H1 (cell line): ENCODE data around the gene OR10G2. TPM values are rescaled to one million over a fixed set of nuclear protein-coding genes. Genes with fewer than 3 reads are reported as not detected.
"Not testable (repeated sequence)": the region's sequence is repeated elsewhere in the genome, so short reads cannot be mapped to it uniquely, and the experiment has no call there.

Source experiments
- CTCF ChIA-PET: fragments of 300-600 bp; sonication (Branson Sonifier 250); formaldehyde crosslinking; loops from one replicate; lab custom pipeline; 2021; ENCODE audit not compliant: partially characterized antibody; lab: Charles Lee
- POLR2A ChIA-PET: fragments of 300-600 bp; sonication (Branson Sonifier 250); formaldehyde crosslinking; loops from one replicate; lab custom pipeline; 2021; ENCODE audit warnings: inconsistent platforms; ENCODE audit not compliant: partially characterized antibody; lab: Charles Lee
- DNase-seq, 2 experiments: peaks; one replicate each; pipeline versions ENCODE4 v3.0.0 to v3.0.0-alpha.2; 2010 to 2022; ENCODE audit warnings: low spot score in 2 of 2, low read depth in 1 of 2, mixed read lengths in 1 of 2
- FAIRE-seq: peaks from 2 replicates; lab custom pipeline; 2011; peaks lifted over from hg19 to GRCh38; lab: Jason Lieb, UNC
- H2AFZ ChIP-seq: 2 replicates; pipeline ENCODE4 v1.8.1; 2012; ENCODE audit warnings: low read length, inconsistent platforms
- H2AK5ac ChIP-seq: 2 replicates; pipeline ENCODE4 v1.6.1; 2013; ENCODE audit warnings: low read depth, low read length
- H2BK120ac ChIP-seq: replicated peaks from 2 replicates; pipeline ENCODE3; 2013; ENCODE audit warnings: low read depth, low read length, inconsistent platforms
- H2BK12ac ChIP-seq: 2 replicates; pipeline ENCODE4 v1.6.1; 2013; ENCODE audit warnings: low read depth, low read length
- H2BK15ac ChIP-seq: 2 replicates; pipeline ENCODE4 v1.6.1; 2013; ENCODE audit warnings: low read length
- H2BK20ac ChIP-seq: 2 replicates; pipeline ENCODE4 v1.6.1; 2013; ENCODE audit warnings: low read length
- H2BK5ac ChIP-seq: 2 replicates; pipeline ENCODE4 v1.6.1; 2013; ENCODE audit warnings: low read depth, low read length
- H3K14ac ChIP-seq: 2 replicates; pipeline ENCODE4 v1.6.1; 2013; ENCODE audit warnings: inconsistent platforms; ENCODE audit not compliant: insufficient read length
- H3K18ac ChIP-seq: 2 replicates; pipeline ENCODE4 v1.6.1; 2013; ENCODE audit warnings: low read length; ENCODE audit errors: extremely low read depth
- H3K23ac ChIP-seq: 2 replicates; pipeline ENCODE4 v1.6.1; 2013; ENCODE audit warnings: inconsistent platforms; ENCODE audit not compliant: insufficient read length
- H3K23me2 ChIP-seq: 2 replicates; pipeline ENCODE4 v1.6.1; 2013; ENCODE audit warnings: low read depth, low read length
- H3K27ac ChIP-seq: 2 replicates; pipeline ENCODE4 v1.6.1; 2011; ENCODE audit warnings: low read depth, low read length, inconsistent platforms
- H3K27me3 ChIP-seq, 4 experiments: replicated peaks in 1 of 4; 1 replicate in 1 of 4; 2 replicates in 3 of 4; pipeline versions ENCODE4 v1.6.1 to v1.8.1; 2011 to 2013; ENCODE audit warnings: low read length in 3 of 4, mild to moderate bottlenecking in 3 of 4, inconsistent platforms in 2 of 4, mixed read lengths in 2 of 4, moderate library complexity in 1 of 4; ENCODE audit not compliant: control insufficient read depth in 3 of 4, insufficient read depth in 3 of 4; ENCODE audit errors: extremely low read depth in 1 of 4
- H3K36me3 ChIP-seq, 4 experiments: 2 replicates each; pipeline versions ENCODE4 v1.6.1 to v1.8.1; 2011 to 2013; ENCODE audit warnings: mild to moderate bottlenecking in 4 of 4, low read length in 3 of 4, moderate library complexity in 2 of 4, control low read depth in 1 of 4, inconsistent platforms in 1 of 4; ENCODE audit not compliant: insufficient read depth in 4 of 4, control insufficient read depth in 2 of 4
- H3K4ac ChIP-seq: replicated peaks from 2 replicates; pipeline ENCODE3; 2013; ENCODE audit warnings: low read length, low read depth, mixed read lengths, inconsistent platforms; ENCODE audit not compliant: insufficient read length
- H3K4me1 ChIP-seq, 4 experiments: replicated peaks in 1 of 4; 1 replicate in 1 of 4; 2 replicates in 3 of 4; pipeline versions ENCODE4 v1.6.1 to v1.8.1; 2011 to 2013; ENCODE audit warnings: low read length in 3 of 4, inconsistent platforms in 2 of 4, mixed read lengths in 1 of 4; ENCODE audit not compliant: insufficient read depth in 4 of 4, control insufficient read depth in 3 of 4
- H3K4me2 ChIP-seq, 2 experiments: 2 replicates each; pipeline versions ENCODE4 v1.6.1 to v1.8.1; 2011 to 2013; ENCODE audit warnings: low read depth in 2 of 2, low read length in 2 of 2, control low read depth in 1 of 2, inconsistent platforms in 1 of 2, mild to moderate bottlenecking in 1 of 2; ENCODE audit not compliant: insufficient read depth in 1 of 2
- H3K4me3 ChIP-seq, 4 experiments: fragments of 200-600, 300-600 bp in 1 of 4; sonication (generic), shearing (Covaris generic), sonication (Bioruptor Twin) in 1 of 4; 2 replicates each; pipeline versions ENCODE4 v1.5.1 to v1.8.1; 2011 to 2016; ENCODE audit warnings: low read length in 4 of 4, low read depth in 3 of 4, control low read depth in 2 of 4, inconsistent platforms in 2 of 4, mild to moderate bottlenecking in 2 of 4, mixed read lengths in 1 of 4, moderate library complexity in 1 of 4; ENCODE audit not compliant: insufficient read depth in 2 of 4; ENCODE audit errors: extremely low read depth in 1 of 4
- H3K56ac ChIP-seq: replicated peaks from 2 replicates; pipeline ENCODE3; 2013; ENCODE audit warnings: low read depth, mild to moderate bottlenecking, mixed read lengths, low read length, inconsistent platforms; ENCODE audit not compliant: insufficient read length
- H3K79me1 ChIP-seq: 2 replicates; pipeline ENCODE4 v1.6.1; 2013; ENCODE audit warnings: low read depth, low read length, control low read depth
- H3K79me2 ChIP-seq, 2 experiments: 2 replicates each; pipeline versions ENCODE4 v1.6.1 to v1.8.1; 2012 to 2013; ENCODE audit warnings: low read length in 2 of 2, mild to moderate bottlenecking in 2 of 2, inconsistent platforms in 1 of 2; ENCODE audit not compliant: insufficient read depth in 2 of 2, control insufficient read depth in 1 of 2
- H3K9ac ChIP-seq, 4 experiments: replicated peaks in 1 of 4; 1 replicate in 1 of 4; 2 replicates in 3 of 4; pipeline versions ENCODE4 v1.6.1 to v1.8.1; 2011 to 2013; ENCODE audit warnings: low read depth in 3 of 4, low read length in 3 of 4, control low read depth in 2 of 4, mild to moderate bottlenecking in 2 of 4, moderate library complexity in 2 of 4, inconsistent platforms in 1 of 4; ENCODE audit errors: extremely low read depth in 1 of 4
- H3K9me3 ChIP-seq, 2 experiments: 2 replicates each; pipeline versions ENCODE4 v1.6.1 to v1.8.1; 2012 to 2013; ENCODE audit warnings: mild to moderate bottlenecking in 2 of 2, moderate library complexity in 2 of 2, control low read depth in 1 of 2, inconsistent platforms in 1 of 2, low read depth in 1 of 2, low read length in 1 of 2, mixed read lengths in 1 of 2; ENCODE audit not compliant: insufficient read depth in 2 of 2
- H4K20me1 ChIP-seq, 2 experiments: replicated peaks in 1 of 2; 2 replicates each; pipeline versions ENCODE3 to v1.8.1; 2011 to 2013; ENCODE audit warnings: inconsistent platforms in 2 of 2, low read length in 2 of 2, mild to moderate bottlenecking in 1 of 2; ENCODE audit not compliant: insufficient read depth in 2 of 2, control insufficient read depth in 1 of 2
- H4K5ac ChIP-seq: 2 replicates; pipeline ENCODE4 v1.6.1; 2013; ENCODE audit warnings: low read length, low read depth, mixed read lengths, inconsistent platforms; ENCODE audit not compliant: insufficient read length
- H4K8ac ChIP-seq: 2 replicates; pipeline ENCODE4 v1.8.0; 2013; ENCODE audit warnings: mild to moderate bottlenecking, moderate library complexity, low read length, inconsistent platforms; ENCODE audit not compliant: insufficient read depth; ENCODE audit errors: extremely low read depth
- H4K91ac ChIP-seq: replicated peaks from 2 replicates; pipeline ENCODE3; 2013; ENCODE audit warnings: low read length, mixed read lengths, inconsistent platforms; ENCODE audit not compliant: insufficient read length
- WGBS, 2 experiments: shearing (Covaris generic) in 1 of 2; methylation state at CpG; one replicate each; pipeline versions ENCODE4 v1.1.6 to v1.1.7; 2013 to 2015; ENCODE audit warnings: low lambda C conversion rate in 2 of 2, mixed read lengths in 2 of 2, inconsistent platforms in 1 of 2, low coverage in 1 of 2, missing lambda C conversion rate in 1 of 2; ENCODE audit not compliant: insufficient replicate concordance in 2 of 2, insufficient coverage in 1 of 2, insufficient read length in 1 of 2; ENCODE audit errors: extremely low coverage in 1 of 2, missing lambda C conversion rate in 1 of 2; 5-methylcytosine and 5-hydroxymethylcytosine counted together
- polyA plus RNA-seq, 7 experiments: library from polyadenylated mRNA; depleted of rRNA in 3 of 7; stranded (reverse) in 5 of 7; unstranded in 2 of 7; fragments of >200 nt in 5 of 7; fragments of 200-250 nt in 2 of 7; gene quantifications; 1 replicate in 5 of 7; 2 replicates in 1 of 7; 4 replicates in 1 of 7; pipeline versions ENCODE4 v1.2.1 to v1.2.3, GENCODE V29; 2011 to 2013; ENCODE audit warnings: missing spikeins in 2 of 7, mixed read lengths in 2 of 7
- total RNA-seq: library from RNA; stranded (reverse); fragmentation: NEBNext Ultra II Directional; extraction: Animal tissue kit (Norgen Biotek cat#: 25700); gene quantifications from 2 replicates; pipeline ENCODE4 v1.2.1, GENCODE V29; 2021

Gene OR10G2
- total and polyA plus RNA-seq, 2 of the 8 experiments (the other 6 are each of a cell fraction or from before 2014, with no cell fraction given), result not detected

- H3K9me3 ChIP-seq, H4K8ac ChIP-seq, H3K56ac ChIP-seq, H3K9ac ChIP-seq, H2BK15ac ChIP-seq, H2AFZ ChIP-seq, H2BK5ac ChIP-seq, H3K4me1 ChIP-seq, DNase-seq, H3K79me1 ChIP-seq, H3K23me2 ChIP-seq, POLR2A ChIA-PET, H3K27me3 ChIP-seq, H3K23ac ChIP-seq, H3K4ac ChIP-seq, H4K20me1 ChIP-seq, H3K18ac ChIP-seq, H3K36me3 ChIP-seq, H2BK20ac ChIP-seq, H3K27ac ChIP-seq, H3K14ac ChIP-seq, H3K4me2 ChIP-seq, H4K5ac ChIP-seq, H3K4me3 ChIP-seq, H3K79me2 ChIP-seq, H2AK5ac ChIP-seq, H2BK12ac ChIP-seq, H2BK120ac ChIP-seq, FAIRE-seq, H4K91ac ChIP-seq: not testable (repeated sequence)
- CTCF ChIA-PET, result interaction anchor here (1.7 kb wide), 1 partner anchor 10 kb away, joined by 5 read pairs; no protein-coding TSS in a partner anchor
- 95% methylated on average over 1 of the region's 1 CpG; no CpG with 5 or more reads in 1 of the 2 experiments for WGBS, 2 experiments
These were observed 4.2 kb downstream of the OR10G2 start for GRCh38 chr14:21630503-21630902.
